Measurements from ENCODE around the gene ST3GAL5. TPM values are rescaled to one million over a fixed set of nuclear protein-coding genes. Genes with fewer than 3 reads are reported as not detected.

Gene ST3GAL5
- total RNA-seq (ENCODE audit: unreplicated experiment) = 46.5 TPM
- long read RNA-seq, full-length matches to known transcripts = 12 of 13 reads
- long read RNA-seq, partial matches to known transcripts = 1 of 13 reads
- long read RNA-seq, other reads (novel, unspliced or antisense) = 0 of 13 reads

- peaks cover 13% of the 10 kb centered on the region for H3K27me3 Mint-ChIP-seq (ENCODE audit: unreplicated experiment)
- H3K4me1 Mint-ChIP-seq (ENCODE audit: low read depth, unreplicated experiment) = peaks cover 54% of the 10 kb centered on the region
- H3K27ac Mint-ChIP-seq (ENCODE audit: unreplicated experiment) = peak within 1 kb of the TSS; percentile 97
- H3K36me3 Mint-ChIP-seq (ENCODE audit: unreplicated experiment) = no peaks in the 10 kb centered on the region
- H3K9me3 Mint-ChIP-seq (ENCODE audit: unreplicated experiment) = peaks cover 13% of the 10 kb centered on the region
- TF ChIP-seq, protein P1, sequence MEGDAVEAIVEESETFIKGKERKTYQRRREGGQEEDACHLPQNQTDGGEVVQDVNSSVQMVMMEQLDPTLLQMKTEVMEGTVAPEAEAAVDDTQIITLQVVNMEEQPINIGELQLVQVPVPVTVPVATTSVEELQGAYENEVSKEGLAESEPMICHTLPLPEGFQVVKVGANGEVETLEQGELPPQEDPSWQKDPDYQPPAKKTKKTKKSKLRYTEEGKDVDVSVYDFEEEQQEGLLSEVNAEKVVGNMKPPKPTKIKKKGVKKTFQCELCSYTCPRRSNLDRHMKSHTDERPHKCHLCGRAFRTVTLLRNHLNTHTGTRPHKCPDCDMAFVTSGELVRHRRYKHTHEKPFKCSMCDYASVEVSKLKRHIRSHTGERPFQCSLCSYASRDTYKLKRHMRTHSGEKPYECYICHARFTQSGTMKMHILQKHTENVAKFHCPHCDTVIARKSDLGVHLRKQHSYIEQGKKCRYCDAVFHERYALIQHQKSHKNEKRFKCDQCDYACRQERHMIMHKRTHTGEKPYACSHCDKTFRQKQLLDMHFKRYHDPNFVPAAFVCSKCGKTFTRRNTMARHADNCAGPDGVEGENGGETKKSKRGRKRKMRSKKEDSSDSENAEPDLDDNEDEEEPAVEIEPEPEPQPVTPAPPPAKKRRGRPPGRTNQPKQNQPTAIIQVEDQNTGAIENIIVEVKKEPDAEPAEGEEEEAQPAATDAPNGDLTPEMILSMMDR (IDR thresholded peaks at IDR 0.05; ENCODE audit: partially characterized antibody, unreplicated experiment) = peak; percentile 82
- peak; percentile 94 for DNase-seq
- H3K4me3 Mint-ChIP-seq (ENCODE audit: unreplicated experiment) = peak within 1 kb of the TSS; percentile 90
These were observed at the start of gene ST3GAL5 for GRCh38 chr2:85888684-85889626. Gene ST3GAL5 (minus strand): TSS chr2:85888990. CDS start chr2:85888905, 85 bp downstream.

DNA sequence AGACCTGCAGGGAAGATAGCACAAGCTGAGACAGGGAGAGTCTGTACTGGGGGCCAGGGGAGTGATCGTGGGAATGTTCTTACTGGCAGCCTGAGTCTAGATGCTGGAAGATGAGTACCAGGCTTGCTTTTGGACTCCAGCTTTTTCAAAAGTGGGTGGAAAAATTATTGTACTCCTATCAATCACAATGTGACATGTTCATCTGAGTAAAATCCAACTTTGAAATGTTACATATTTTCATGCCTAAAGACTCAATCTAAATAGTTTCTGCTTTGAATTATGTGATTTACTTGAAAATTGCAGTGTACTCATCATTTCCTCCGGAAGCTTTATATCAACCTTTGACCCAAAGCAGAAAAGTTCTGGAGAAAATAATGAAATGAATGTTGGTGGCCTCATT is 49.7 kb upstream of the ST3GAL5 start:
- TF ChIP-seq, protein P1 (IDR thresholded peaks at IDR 0.05; ENCODE audit: partially characterized antibody, unreplicated experiment) = no peak
- peaks cover 5% of the 10 kb centered on the region for H3K9me3 Mint-ChIP-seq (ENCODE audit: unreplicated experiment)
- peaks cover 6% of the 10 kb centered on the region for H3K36me3 Mint-ChIP-seq (ENCODE audit: unreplicated experiment)
- H3K4me1 Mint-ChIP-seq (ENCODE audit: low read depth, unreplicated experiment) = peaks cover 4% of the 10 kb centered on the region
- H3K4me3 Mint-ChIP-seq (ENCODE audit: unreplicated experiment) = no peak overlapping the region
- no peaks in the 10 kb centered on the region for H3K27me3 Mint-ChIP-seq (ENCODE audit: unreplicated experiment)
- DNase-seq = no peak
- H3K27ac Mint-ChIP-seq (ENCODE audit: unreplicated experiment) = no peak overlapping the region

DNA sequence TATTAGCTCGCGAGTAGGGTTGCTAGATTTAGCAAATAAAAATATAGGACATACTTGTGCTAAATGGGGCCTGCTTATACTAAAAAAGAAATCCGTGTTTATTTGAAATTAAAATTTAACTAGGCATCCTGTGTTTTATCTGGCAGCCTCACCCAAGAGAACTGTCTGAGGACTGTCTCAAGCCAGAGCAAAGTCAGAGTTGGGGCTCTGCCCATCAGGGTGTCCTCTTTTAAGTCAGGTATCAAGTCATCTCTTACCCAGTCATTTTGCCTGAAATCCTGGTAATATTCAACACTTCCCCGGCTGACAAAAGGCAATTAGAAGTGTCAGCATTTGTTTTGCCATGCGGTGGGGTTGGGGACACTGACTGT is 48.3 kb upstream of the ST3GAL5 start:
- Mint-ChIP-seq H3K4me3 (ENCODE audit: unreplicated experiment) (no peak overlapping the region), H3K27me3 (ENCODE audit: unreplicated experiment) (no peaks in the 10 kb centered on the region), H3K4me1 (ENCODE audit: low read depth, unreplicated experiment) (peaks cover 4% of the 10 kb centered on the region), H3K27ac (ENCODE audit: unreplicated experiment) (no peak overlapping the region), H3K36me3 (ENCODE audit: unreplicated experiment) (no peaks in the 10 kb centered on the region), H3K9me3 (ENCODE audit: unreplicated experiment) (peaks cover 1% of the 10 kb centered on the region)
- no peak for DNase-seq
- TF ChIP-seq, protein P1 (IDR thresholded peaks at IDR 0.05; ENCODE audit: partially characterized antibody, unreplicated experiment) = no peak

DNA sequence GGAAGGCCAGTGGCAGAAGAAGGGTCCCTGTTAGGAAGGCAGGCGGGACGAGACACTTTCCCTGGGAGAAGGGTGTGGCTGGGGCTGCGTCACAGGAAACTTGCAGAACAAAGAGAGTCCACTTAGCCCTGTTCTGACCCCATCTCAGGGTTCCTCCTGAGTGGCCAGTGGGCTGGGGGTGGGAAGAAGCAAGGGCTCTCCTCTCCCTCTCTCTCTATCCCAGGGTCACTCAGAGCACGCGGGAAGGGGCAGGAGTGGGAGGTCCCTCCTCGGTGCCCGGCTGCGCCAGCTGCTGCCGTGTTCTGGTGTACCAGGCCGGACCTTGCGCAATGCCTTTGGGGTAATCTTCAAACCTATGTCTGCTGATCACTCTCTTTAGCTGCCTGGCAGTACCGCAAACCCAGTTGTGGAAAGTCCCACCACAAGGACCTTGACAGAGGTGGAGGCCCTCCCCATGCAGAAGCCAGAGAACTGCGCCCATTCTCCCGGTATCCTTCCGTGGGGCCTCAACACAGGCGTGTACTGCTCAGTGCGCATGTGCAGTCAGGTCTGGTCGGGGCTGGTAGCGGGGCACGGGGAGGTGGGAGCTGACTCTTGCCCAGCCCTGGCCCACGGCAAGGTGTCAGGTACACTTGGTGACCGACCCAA is 47.8 kb upstream of the ST3GAL5 start:
- H3K4me1 Mint-ChIP-seq (ENCODE audit: low read depth, unreplicated experiment) = peaks cover 4% of the 10 kb centered on the region
- H3K36me3 Mint-ChIP-seq (ENCODE audit: unreplicated experiment) = no peaks in the 10 kb centered on the region
- no peaks in the 10 kb centered on the region for H3K27me3 Mint-ChIP-seq (ENCODE audit: unreplicated experiment)
- H3K27ac Mint-ChIP-seq (ENCODE audit: unreplicated experiment) = no peak overlapping the region
- no peak for DNase-seq
- TF ChIP-seq, protein P1 (IDR thresholded peaks at IDR 0.05; ENCODE audit: partially characterized antibody, unreplicated experiment) = no peak
- peaks cover 1% of the 10 kb centered on the region for H3K9me3 Mint-ChIP-seq (ENCODE audit: unreplicated experiment)
- H3K4me3 Mint-ChIP-seq (ENCODE audit: unreplicated experiment) = no peak overlapping the region

All from glutamatergic neuron (in vitro differentiated cells).